Measurements from ENCODE around the gene TAF12.

DNA sequence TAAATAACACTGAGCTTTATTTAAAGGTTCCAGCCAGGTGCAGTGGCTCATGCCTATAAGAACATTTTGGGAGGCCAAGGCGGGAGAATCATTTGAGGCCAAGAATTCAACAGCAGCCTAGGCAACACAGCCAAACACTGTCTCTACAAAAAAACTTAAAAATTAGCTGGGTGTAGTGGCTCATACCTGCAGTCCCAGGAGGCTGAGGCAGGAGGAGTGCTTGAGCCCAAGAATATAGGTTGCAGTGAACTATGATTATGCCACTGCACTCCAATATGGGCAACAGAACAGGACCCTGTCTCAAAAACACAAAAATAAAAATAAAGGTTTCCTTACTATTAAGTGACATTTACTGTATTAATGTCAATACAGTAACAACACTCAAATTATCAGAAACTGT, 2.1 kb downstream of the TAF12 start:
- TF ChIP-seq POLR2AphosphoS5 (IDR thresholded peaks at IDR 0.05; ENCODE audit: low read depth, low read length) (no peak), TCF7L2 (IDR thresholded peaks at IDR 0.05; ENCODE audit: low read depth, low read length) (no peak), SIN3A (IDR thresholded peaks at IDR 0.05; ENCODE audit: borderline replicate concordance, insufficient read depth, low read depth, low read length) (no peak)
- TF ChIP-seq, protein P1, sequence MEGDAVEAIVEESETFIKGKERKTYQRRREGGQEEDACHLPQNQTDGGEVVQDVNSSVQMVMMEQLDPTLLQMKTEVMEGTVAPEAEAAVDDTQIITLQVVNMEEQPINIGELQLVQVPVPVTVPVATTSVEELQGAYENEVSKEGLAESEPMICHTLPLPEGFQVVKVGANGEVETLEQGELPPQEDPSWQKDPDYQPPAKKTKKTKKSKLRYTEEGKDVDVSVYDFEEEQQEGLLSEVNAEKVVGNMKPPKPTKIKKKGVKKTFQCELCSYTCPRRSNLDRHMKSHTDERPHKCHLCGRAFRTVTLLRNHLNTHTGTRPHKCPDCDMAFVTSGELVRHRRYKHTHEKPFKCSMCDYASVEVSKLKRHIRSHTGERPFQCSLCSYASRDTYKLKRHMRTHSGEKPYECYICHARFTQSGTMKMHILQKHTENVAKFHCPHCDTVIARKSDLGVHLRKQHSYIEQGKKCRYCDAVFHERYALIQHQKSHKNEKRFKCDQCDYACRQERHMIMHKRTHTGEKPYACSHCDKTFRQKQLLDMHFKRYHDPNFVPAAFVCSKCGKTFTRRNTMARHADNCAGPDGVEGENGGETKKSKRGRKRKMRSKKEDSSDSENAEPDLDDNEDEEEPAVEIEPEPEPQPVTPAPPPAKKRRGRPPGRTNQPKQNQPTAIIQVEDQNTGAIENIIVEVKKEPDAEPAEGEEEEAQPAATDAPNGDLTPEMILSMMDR (IDR thresholded peaks at IDR 0.05) = no peak
- TF ChIP-seq, protein P2, sequence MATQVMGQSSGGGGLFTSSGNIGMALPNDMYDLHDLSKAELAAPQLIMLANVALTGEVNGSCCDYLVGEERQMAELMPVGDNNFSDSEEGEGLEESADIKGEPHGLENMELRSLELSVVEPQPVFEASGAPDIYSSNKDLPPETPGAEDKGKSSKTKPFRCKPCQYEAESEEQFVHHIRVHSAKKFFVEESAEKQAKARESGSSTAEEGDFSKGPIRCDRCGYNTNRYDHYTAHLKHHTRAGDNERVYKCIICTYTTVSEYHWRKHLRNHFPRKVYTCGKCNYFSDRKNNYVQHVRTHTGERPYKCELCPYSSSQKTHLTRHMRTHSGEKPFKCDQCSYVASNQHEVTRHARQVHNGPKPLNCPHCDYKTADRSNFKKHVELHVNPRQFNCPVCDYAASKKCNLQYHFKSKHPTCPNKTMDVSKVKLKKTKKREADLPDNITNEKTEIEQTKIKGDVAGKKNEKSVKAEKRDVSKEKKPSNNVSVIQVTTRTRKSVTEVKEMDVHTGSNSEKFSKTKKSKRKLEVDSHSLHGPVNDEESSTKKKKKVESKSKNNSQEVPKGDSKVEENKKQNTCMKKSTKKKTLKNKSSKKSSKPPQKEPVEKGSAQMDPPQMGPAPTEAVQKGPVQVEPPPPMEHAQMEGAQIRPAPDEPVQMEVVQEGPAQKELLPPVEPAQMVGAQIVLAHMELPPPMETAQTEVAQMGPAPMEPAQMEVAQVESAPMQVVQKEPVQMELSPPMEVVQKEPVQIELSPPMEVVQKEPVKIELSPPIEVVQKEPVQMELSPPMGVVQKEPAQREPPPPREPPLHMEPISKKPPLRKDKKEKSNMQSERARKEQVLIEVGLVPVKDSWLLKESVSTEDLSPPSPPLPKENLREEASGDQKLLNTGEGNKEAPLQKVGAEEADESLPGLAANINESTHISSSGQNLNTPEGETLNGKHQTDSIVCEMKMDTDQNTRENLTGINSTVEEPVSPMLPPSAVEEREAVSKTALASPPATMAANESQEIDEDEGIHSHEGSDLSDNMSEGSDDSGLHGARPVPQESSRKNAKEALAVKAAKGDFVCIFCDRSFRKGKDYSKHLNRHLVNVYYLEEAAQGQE (IDR thresholded peaks at IDR 0.05; ENCODE audit: insufficient read depth in 1 of 2, low read depth in 2 of 2, low read length in 1 of 2) = no peak

Measured in Panc1 (cell line).